Measurements from ENCODE around the gene NSMCE4A.
"Not testable (repeated sequence)": the region's sequence is repeated elsewhere in the genome, so short reads cannot be mapped to it uniquely, and the experiment has no call there.

The NSMCE4A gene

DNA sequence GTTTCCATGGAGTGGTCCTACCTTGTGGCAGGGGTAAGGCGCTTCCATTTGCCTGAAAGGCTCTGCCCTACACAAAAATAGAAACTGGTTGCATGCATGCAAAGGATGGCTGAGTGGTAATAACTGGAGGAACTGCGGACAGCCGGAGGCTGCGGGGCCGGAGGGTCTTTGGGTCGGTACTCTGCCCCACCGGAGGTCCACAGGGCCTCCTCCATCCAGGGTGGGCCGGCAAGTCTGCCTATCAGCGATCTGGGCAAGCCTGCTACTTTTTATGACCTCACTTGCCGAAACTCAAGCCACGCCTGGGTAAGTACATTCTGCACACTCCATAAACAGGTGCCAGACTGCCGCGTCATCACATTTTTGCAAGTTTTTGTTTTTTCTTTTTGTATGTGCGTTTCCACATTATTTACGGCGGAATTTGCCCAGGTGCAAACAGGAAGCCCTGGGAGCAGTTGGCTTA, 44.0 kb upstream of the NSMCE4A start:
- H3K4me3 ChIP-seq (ENCODE audit: low read length): peak overlapping the region; percentile 56
- peak; percentile 77 for DNase-seq (ENCODE audit: low read depth)
- TF ChIP-seq, protein P1, sequence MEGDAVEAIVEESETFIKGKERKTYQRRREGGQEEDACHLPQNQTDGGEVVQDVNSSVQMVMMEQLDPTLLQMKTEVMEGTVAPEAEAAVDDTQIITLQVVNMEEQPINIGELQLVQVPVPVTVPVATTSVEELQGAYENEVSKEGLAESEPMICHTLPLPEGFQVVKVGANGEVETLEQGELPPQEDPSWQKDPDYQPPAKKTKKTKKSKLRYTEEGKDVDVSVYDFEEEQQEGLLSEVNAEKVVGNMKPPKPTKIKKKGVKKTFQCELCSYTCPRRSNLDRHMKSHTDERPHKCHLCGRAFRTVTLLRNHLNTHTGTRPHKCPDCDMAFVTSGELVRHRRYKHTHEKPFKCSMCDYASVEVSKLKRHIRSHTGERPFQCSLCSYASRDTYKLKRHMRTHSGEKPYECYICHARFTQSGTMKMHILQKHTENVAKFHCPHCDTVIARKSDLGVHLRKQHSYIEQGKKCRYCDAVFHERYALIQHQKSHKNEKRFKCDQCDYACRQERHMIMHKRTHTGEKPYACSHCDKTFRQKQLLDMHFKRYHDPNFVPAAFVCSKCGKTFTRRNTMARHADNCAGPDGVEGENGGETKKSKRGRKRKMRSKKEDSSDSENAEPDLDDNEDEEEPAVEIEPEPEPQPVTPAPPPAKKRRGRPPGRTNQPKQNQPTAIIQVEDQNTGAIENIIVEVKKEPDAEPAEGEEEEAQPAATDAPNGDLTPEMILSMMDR (IDR thresholded peaks at IDR 0.05; ENCODE audit: insufficient read depth, low read depth, low read length, missing control alignments): no peak

DNA sequence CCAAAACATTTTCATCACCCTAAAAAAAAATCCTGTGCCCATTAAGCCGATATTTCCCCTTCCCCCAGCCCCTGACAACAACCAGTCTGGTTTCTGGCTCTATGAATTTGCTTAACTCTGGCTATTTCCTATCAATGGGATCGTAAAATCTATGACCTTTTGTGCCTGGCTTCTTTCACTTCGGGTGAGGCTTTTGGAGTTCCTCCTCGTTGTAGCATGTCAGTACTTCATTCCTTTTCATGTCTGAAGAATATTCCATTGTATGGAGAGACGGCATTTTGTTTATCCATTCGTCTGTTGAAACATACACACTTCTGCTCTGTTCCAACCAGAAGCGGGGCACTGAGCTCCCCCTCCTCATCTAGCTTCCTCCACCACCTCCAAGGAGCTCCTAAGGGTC, 43.5 kb upstream of the NSMCE4A start:
- TF ChIP-seq, protein P1 (IDR thresholded peaks at IDR 0.05; ENCODE audit: insufficient read depth, low read depth, low read length, missing control alignments): no peak
- no peak overlapping the region for H3K4me3 ChIP-seq (ENCODE audit: low read length)
- no peak for DNase-seq (ENCODE audit: low read depth)

DNA sequence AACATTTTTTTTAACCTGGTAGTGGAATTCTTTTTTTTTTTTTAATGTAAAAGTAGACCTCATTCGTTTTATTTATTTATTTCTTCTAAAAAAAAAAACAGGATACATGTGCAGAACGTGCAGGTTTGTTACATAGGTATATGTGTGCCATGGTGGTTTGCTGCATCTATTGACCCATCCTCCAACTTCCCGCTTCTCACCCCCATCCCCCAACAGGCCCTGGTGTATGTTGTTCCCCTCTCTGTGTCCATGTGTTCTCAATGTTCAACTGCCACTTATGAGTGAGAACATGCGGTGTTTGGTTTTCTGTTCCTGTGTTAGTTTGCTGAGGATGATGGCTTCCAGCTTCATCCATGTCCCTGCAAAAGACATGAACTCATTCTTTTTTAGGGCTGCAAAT, 42.9 kb upstream of the NSMCE4A start:
- H3K4me3 ChIP-seq (ENCODE audit: low read length); DNase-seq (ENCODE audit: low read depth): not testable (repeated sequence)

DNA sequence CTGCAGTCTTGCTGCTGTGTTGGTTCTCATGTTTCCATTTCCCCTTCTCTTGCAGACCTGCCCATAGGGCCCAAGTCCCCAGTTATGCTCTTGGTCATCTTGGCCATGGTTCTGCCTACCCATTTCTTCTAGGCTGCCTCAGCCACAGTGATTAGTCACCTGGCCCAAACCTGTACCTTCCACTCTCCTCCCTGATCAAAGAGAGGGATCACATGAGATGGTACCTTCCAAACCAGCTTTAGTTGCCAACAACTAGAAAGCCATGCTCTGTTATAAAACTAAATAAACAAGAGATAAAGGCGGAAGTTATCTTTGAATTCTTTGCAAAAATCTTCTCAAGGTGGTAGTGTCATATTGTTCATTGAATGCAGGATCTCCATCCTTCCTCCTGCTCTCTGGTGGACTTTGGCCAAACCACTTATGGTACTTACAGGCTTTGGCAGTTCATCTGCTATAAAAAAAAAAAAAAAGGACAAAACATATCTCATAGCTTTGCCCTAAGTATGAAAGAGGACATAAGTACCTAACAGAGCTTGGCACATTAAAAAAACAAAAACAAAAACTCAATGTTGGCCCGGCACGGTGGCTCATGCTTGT, 39.7 kb upstream of the NSMCE4A start:
- no peak overlapping the region for H3K4me3 ChIP-seq (ENCODE audit: low read length)
- TF ChIP-seq, protein P1 (IDR thresholded peaks at IDR 0.05; ENCODE audit: insufficient read depth, low read depth, low read length, missing control alignments): no peak
- no peak for DNase-seq (ENCODE audit: low read depth)

DNA sequence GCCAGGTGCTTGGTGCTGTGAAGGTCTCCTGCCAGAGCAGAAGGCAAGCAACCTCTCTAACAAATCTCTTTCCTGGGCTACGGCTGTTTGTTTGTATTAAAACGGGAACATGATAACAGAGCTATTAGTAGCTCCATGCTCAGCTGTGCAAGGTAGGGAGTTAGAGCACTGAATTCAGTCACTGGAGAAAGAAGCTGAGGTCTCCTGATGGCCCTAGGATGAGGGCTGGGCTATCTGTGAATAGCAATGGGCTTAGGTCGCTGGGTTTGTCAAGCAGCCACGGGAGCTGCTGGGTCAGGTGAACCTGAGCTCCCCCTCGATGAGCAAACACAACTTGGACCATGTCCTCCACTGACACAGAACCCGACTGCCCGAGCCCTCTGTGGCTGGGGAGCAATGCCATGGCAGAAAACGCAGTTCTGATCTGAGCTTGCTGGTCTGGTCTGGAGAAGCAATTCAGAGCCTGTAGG, 38.3 kb upstream of the NSMCE4A start:
- H3K4me3 ChIP-seq (ENCODE audit: low read length): no peak overlapping the region
- DNase-seq (ENCODE audit: low read depth): no peak
- TF ChIP-seq, protein P1 (IDR thresholded peaks at IDR 0.05; ENCODE audit: insufficient read depth, low read depth, low read length, missing control alignments): no peak

DNA sequence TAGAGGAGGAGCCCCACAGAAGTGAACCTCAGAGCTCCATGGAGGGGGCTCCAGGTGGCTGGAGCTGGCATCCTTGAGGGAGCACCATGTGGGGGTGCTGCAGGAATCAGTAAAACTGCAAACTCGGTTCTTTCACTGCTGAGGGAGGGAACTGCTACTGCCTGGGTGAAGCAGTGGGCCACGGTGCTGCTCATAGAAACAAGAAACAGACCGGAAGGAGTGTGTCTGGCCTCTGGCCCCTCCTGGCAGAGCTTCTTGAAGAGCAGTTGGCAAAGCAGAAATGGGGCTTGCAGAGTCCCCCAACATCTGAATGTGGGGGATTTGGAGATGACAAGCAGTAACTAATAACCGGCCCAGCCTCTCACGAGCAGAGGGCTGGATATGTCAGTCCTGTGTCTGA, 37.7 kb upstream of the NSMCE4A start:
- no peak overlapping the region for H3K4me3 ChIP-seq (ENCODE audit: low read length)
- TF ChIP-seq, protein P1 (IDR thresholded peaks at IDR 0.05; ENCODE audit: insufficient read depth, low read depth, low read length, missing control alignments): no peak
- no peak for DNase-seq (ENCODE audit: low read depth)

DNA sequence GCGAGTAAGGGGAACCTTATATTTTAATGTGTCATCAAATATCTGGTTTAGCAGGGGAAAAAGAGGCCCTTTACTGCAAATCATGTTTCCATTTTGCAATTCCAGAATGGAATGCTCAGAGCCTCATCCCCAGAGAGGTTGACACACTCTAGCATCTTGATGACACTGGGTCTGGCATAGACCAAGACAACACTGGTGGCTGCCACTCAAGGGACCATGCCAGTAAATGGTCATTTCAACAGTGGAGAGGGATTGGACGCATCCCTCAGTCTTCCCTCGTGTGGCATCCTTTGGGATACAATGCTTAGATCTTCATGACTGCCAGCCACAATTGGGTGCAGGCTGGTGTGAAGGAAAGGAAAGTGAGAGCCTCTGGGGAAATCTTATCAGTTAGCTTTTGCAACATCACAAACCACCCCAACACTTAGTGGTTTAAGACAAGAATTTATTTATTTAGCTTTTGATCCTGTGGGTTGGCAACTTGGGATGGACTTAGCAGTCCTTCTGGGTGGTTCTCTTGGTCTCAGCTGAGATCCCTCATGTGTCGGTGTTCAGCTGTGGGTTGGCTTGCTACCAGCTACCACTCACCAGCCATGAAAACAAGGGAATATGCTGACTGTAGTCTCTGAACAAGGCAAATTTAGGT, 35.5 kb upstream of the NSMCE4A start:
- no peak overlapping the region for H3K4me3 ChIP-seq (ENCODE audit: low read length)
- TF ChIP-seq, protein P1 (IDR thresholded peaks at IDR 0.05; ENCODE audit: insufficient read depth, low read depth, low read length, missing control alignments): no peak
- DNase-seq (ENCODE audit: low read depth): no peak
